SK-N-SH treated with all-trans-retinoic acid at 6 μM for 48 hours (cell line): Measurements from ENCODE around the gene C4B.
"Not testable (repeated sequence)": the region's sequence is repeated elsewhere in the genome, so short reads cannot be mapped to it uniquely, and the experiment has no call there.

Experiments used
- BACH2 ChIP-seq: fragments of 250-450 bp; sonication (Bioruptor Pico); IDR thresholded peaks from 2 replicates; pipeline ENCODE4 v1.9.0; 2021; ENCODE audit warnings: mild to moderate bottlenecking, borderline replicate concordance
- CREB5 ChIP-seq: fragments of 250-450 bp; sonication (Bioruptor Pico); IDR thresholded peaks from 2 replicates; pipeline ENCODE4 v1.5.1; 2020; ENCODE audit warnings: low read depth, mild to moderate bottlenecking, moderate library complexity
- GLIS3 ChIP-seq: fragments of 250-450 bp; sonication (Bioruptor Pico); IDR thresholded peaks from 2 replicates; pipeline ENCODE4 v1.5.0; 2020; ENCODE audit warnings: mild to moderate bottlenecking, moderate library complexity

- not testable (repeated sequence) for TF ChIP-seq CREB5; BACH2 (CRISPR knock-in tag); GLIS3 (CRISPR knock-in tag)
Observed at GRCh38 chr6:32002546-32003268, 11.9 kb upstream of the C4B start.
